Endothelial cell of umbilical vein (primary cell): ENCODE results near the gene LITAFD.

Experiments used
- EZH2 ChIP-seq: IDR thresholded peaks from 2 replicates; pipeline ENCODE4 v1.6.1; 2012; ENCODE audit warnings: borderline replicate concordance, low read depth, mild to moderate bottlenecking, moderate library complexity, low read length, inconsistent platforms; ENCODE audit not compliant: severe bottlenecking
- FOS ChIP-seq: IDR thresholded peaks from 2 replicates; pipeline ENCODE4 v1.6.1; 2011; ENCODE audit warnings: mild to moderate bottlenecking, low read length, moderate library complexity, borderline replicate concordance; ENCODE audit not compliant: insufficient read depth
- JUN ChIP-seq: IDR thresholded peaks from 2 replicates; pipeline ENCODE4 v1.6.1; 2011; ENCODE audit warnings: borderline replicate concordance, low read depth; ENCODE audit not compliant: insufficient read length, insufficient read depth
- MAX ChIP-seq: IDR thresholded peaks from 2 replicates; pipeline ENCODE4 v1.6.1; 2011; ENCODE audit not compliant: insufficient read depth, insufficient read length
- MYC ChIP-seq: IDR thresholded peaks from one replicate; pipeline ENCODE4 v1.6.1; 2011; ENCODE audit warnings: mild to moderate bottlenecking, low read depth, low read length
- POLR2A ChIP-seq: IDR thresholded peaks from 2 replicates; pipeline ENCODE4 v1.6.1; 2012; ENCODE audit warnings: low read depth, mild to moderate bottlenecking, control low read depth, low read length
- POLR2AphosphoS5 ChIP-seq: IDR thresholded peaks from 2 replicates; pipeline ENCODE4 v1.6.1; 2012; ENCODE audit warnings: low read depth, mild to moderate bottlenecking, control low read depth, low read length, moderate library complexity; ENCODE audit not compliant: insufficient read depth
- TF ChIP-seq, protein P1 (sequence below), 2 donors: IDR thresholded peaks; 1 replicate in 1 of 2; 2 replicates in 1 of 2; pipeline ENCODE4 v1.5.1; 2011; ENCODE audit warnings: low read length in 2 of 2, mild to moderate bottlenecking in 2 of 2, moderate library complexity in 2 of 2, control low read depth in 1 of 2, inconsistent platforms in 1 of 2, low read depth in 1 of 2; ENCODE audit not compliant: insufficient read depth in 1 of 2; ENCODE audit errors: extremely low read depth in 1 of 2

DNA sequence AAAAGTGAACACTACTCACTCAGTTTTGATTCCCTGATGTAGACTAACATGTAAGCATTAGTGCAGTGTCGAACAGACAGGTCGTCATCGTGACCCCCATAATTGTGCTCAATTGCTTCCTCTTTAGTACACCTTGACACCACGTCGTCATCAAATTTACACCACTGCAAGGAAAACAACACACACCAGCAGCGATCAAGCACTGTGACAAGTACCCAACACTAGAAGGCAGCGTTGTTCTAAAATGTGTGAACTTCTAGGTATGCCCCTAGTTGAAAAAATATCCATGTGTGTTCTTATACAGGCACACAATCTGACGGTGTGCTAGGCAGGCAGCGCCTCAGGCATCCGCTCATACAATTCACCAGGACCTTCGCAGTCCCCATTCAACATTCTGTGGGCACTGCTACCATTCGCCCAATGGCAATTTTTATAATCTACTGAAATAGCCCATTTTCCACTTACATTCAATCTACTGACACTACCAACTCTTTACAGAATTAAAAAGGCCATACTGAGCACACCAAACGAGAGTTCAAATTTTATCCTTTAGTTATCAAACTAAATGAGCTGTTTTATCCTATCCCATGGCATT is 23.1 kb downstream of the LITAFD start:
- TF ChIP-seq, protein P1, sequence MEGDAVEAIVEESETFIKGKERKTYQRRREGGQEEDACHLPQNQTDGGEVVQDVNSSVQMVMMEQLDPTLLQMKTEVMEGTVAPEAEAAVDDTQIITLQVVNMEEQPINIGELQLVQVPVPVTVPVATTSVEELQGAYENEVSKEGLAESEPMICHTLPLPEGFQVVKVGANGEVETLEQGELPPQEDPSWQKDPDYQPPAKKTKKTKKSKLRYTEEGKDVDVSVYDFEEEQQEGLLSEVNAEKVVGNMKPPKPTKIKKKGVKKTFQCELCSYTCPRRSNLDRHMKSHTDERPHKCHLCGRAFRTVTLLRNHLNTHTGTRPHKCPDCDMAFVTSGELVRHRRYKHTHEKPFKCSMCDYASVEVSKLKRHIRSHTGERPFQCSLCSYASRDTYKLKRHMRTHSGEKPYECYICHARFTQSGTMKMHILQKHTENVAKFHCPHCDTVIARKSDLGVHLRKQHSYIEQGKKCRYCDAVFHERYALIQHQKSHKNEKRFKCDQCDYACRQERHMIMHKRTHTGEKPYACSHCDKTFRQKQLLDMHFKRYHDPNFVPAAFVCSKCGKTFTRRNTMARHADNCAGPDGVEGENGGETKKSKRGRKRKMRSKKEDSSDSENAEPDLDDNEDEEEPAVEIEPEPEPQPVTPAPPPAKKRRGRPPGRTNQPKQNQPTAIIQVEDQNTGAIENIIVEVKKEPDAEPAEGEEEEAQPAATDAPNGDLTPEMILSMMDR (IDR thresholded peaks at IDR 0.05; ENCODE audit: extremely low read depth in 1 of 2, insufficient read depth in 1 of 2, low read depth in 1 of 2, low read length in 2 of 2), result peak; percentile 27 to 50
- TF ChIP-seq EZH2 (no peak), POLR2A (no peak), MYC (no peak), POLR2AphosphoS5 (no peak), FOS (no peak), JUN (no peak), MAX (no peak)
